Measurements from ENCODE around the gene NOTO.

NOTO gene

GRCh38 chr2:73258913-73259215 is 56.5 kb downstream of the NOTO start:
- no peak for DNase-seq

GRCh38 chr2:73259276-73259675 is 56.9 kb downstream of the NOTO start:
- no peak for DNase-seq

GRCh38 chr2:73259704-73260337 is 57.4 kb downstream of the NOTO start:
- DNase-seq, result no peak

GRCh38 chr2:73260338-73260984 is 58.1 kb downstream of the NOTO start:
- DNase-seq, result no peak

All from stimulated activated CD4-positive, alpha-beta T cell treated with anti-CD3 and anti-CD28 coated beads, Interleukin-4, amount 100 ng/mL, for 24 hours (primary cell).